Hepatocyte (in vitro differentiated cells): Measurements from ENCODE around the gene CBY2.

Experiments
- CTCF ChIP-seq: fragments of 200-600 bp; sonication (generic); IDR thresholded peaks from 2 replicates; pipeline ENCODE4 v1.5.1; 2016; ENCODE audit warnings: antibody characterized with exemption, mild to moderate bottlenecking; ENCODE audit not compliant: poor library complexity
- EZH2 ChIP-seq: fragments of 200-600 bp; sonication (generic); IDR thresholded peaks from 2 replicates; pipeline ENCODE4 v1.6.1; 2016; ENCODE audit warnings: antibody characterized with exemption, mild to moderate bottlenecking, borderline replicate concordance

- TF ChIP-seq CTCF (no peak), EZH2 (no peak)
These were observed 43.4 kb upstream of the CBY2 start for GRCh38 chr13:45658586-45659235.
